ENCODE results near the gene ALDH16A1. TPM values are rescaled to one million over a fixed set of nuclear protein-coding genes. Genes with fewer than 3 reads are reported as not detected.

Gene ALDH16A1
- total and polyA plus RNA-seq, 11 donors: 3.4 to 18.6 (median 8.5) TPM

GRCh38 chr19:49441960-49442350 is 11.1 kb upstream of the ALDH16A1 start:
- no peak for ATAC-seq
- WGBS, 4 donors: 19 to 26% (median 22%) methylated on average over 14 of the region's 14 CpGs

GRCh38 chr19:49442354-49442753 is 10.7 kb upstream of the ALDH16A1 start:
- ATAC-seq: peak in 2 of 4 donors; percentile 4
- H3K9me3 ChIP-seq: no peaks in the 10 kb centered on the region
- H3K4me3 ChIP-seq: peak overlapping the region in 10 of 12 donors; percentile 55 to 79 (median 69)
- no peak for TF ChIP-seq POLR2A (IDR thresholded peaks at IDR 0.05)
- TF ChIP-seq CTCF (IDR thresholded peaks at IDR 0.05): no peak
- H3K27me3 ChIP-seq: peaks cover 0 to 47% (median 33%) of the 10 kb centered on the region in 9 donors
- H3K4me1 ChIP-seq: peaks cover 0 to 20% (median 2%) of the 10 kb centered on the region in 12 donors
- peak overlapping the region in 8 of 12 donors; percentile 46 to 90 (median 58) for H3K27ac ChIP-seq
- peak in 3 of 5 donors; percentile 23 to 65 (median 52) for DNase-seq
- 5 to 10% (median 6%) methylated on average over 11 of the region's 11 CpGs for WGBS, 4 donors
- H3K36me3 ChIP-seq: peaks cover 0 to 7% (median 0%) of the 10 kb centered on the region in 9 donors
- intact Hi-C loops (cut with DNase I): loop anchor here in 9 of 10 donors (1.0 to 10.0 kb wide), 8 partner anchors 50 to 220 kb away; no protein-coding TSS in a partner anchor

More at GRCh38 chr19:49441960-49442350, 11.1 kb upstream of the ALDH16A1 start:
- Histone ChIP-seq H3K27ac (peak overlapping the region in 8 of 12 donors; percentile 46 to 90 (median 58)), H3K4me3 (peak overlapping the region in 9 of 12 donors; percentile 55 to 79 (median 69)), H3K36me3 (peaks cover 0 to 5% (median 0%) of the 10 kb centered on the region in 9 donors), H3K4me1 (peaks cover 0 to 20% (median 2%) of the 10 kb centered on the region in 12 donors), H3K27me3 (peaks cover 0 to 51% (median 37%) of the 10 kb centered on the region in 9 donors), H3K9me3 (no peaks in the 10 kb centered on the region)
- no peak for TF ChIP-seq POLR2A (IDR thresholded peaks at IDR 0.05)
- no peak for TF ChIP-seq CTCF (IDR thresholded peaks at IDR 0.05)
- intact Hi-C loops (cut with DNase I): loop anchor here in 9 of 10 donors (1.0 to 10.0 kb wide), 8 partner anchors 49 to 220 kb away; no protein-coding TSS in a partner anchor
- no peak for DNase-seq

- WGBS, 4 donors: 2 to 4% (median 2%) methylated on average over 27 to 43 of the region's 43 CpGs
- peak overlapping the region; percentile 55 to 79 (median 69) for H3K4me3 ChIP-seq
- intact Hi-C loops (cut with DNase I): loop anchor here (1.0 to 10.0 kb wide), 13 partner anchors 8 to 234 kb away; partner anchors contain the start of genes DKKL1 (in 1 of the 10), PIH1D1 (in 1 of the 10) and PRMT1 (in 1 of the 10)
- TF ChIP-seq CTCF (IDR thresholded peaks at IDR 0.05): no peak
- TF ChIP-seq POLR2A (IDR thresholded peaks at IDR 0.05): peak in 1 of 2 donors; percentile 21
- peaks cover 0 to 20% (median 2%) of the 10 kb centered on the region in 12 donors for H3K4me1 ChIP-seq
- ATAC-seq (peak; percentile 61 to 84 (median 82)), DNase-seq (peak; percentile 95 to 98 (median 97))
- H3K36me3 ChIP-seq: peaks cover 0 to 10% (median 3%) of the 10 kb centered on the region in 9 donors
- no peaks in the 10 kb centered on the region for H3K9me3 ChIP-seq
- peak overlapping the region; percentile 54 to 95 (median 88) for H3K27ac ChIP-seq
- H3K27me3 ChIP-seq: peaks cover 0 to 44% (median 32%) of the 10 kb centered on the region in 9 donors
Measured at GRCh38 chr19:49442771-49443365, 10.2 kb upstream of the ALDH16A1 start.

Measured in heart left ventricle (tissue), 16 donors.